Osteoblast (primary cell): ENCODE measurements around the gene STUB1. TPM values are rescaled to one million over a fixed set of nuclear protein-coding genes. Genes with fewer than 3 reads are reported as not detected.

ENCODE experiments used
- DNase-seq: peaks from one replicate; pipeline ENCODE4 v3.0.0; 2011; ENCODE audit warnings: low spot score, mixed read lengths; ENCODE audit not compliant: insufficient read length; ENCODE audit errors: missing footprints
- H2AFZ ChIP-seq: 2 replicates; pipeline ENCODE4 v1.6.0; 2011; ENCODE audit warnings: mild to moderate bottlenecking, low read length
- H3K27ac ChIP-seq: 2 replicates; pipeline ENCODE4 v1.5.1; 2011; ENCODE audit warnings: mild to moderate bottlenecking, low read depth, low read length, moderate library complexity
- H3K27me3 ChIP-seq: 2 replicates; pipeline ENCODE4 v1.6.0; 2012; ENCODE audit warnings: mild to moderate bottlenecking, control low read depth, inconsistent platforms, low read length, moderate library complexity; ENCODE audit not compliant: insufficient read depth
- H3K36me3 ChIP-seq: 2 replicates; pipeline ENCODE4 v1.5.1; 2011; ENCODE audit warnings: mild to moderate bottlenecking, low read length, control low read depth, moderate library complexity; ENCODE audit not compliant: insufficient read depth
- H3K4me1 ChIP-seq: 2 replicates; pipeline ENCODE4 v1.5.1; 2011; ENCODE audit warnings: mild to moderate bottlenecking, low read length, control low read depth, moderate library complexity; ENCODE audit not compliant: insufficient read depth
- H3K4me2 ChIP-seq: 2 replicates; pipeline ENCODE4 v1.6.0; 2011; ENCODE audit warnings: mild to moderate bottlenecking, low read length; ENCODE audit not compliant: insufficient read depth
- H3K4me3 ChIP-seq: fragments of 200-600 bp; sonication (generic); 3 replicates; pipeline ENCODE4 v1.5.1; 2012; ENCODE audit warnings: mild to moderate bottlenecking, low read length, inconsistent platforms; ENCODE audit not compliant: insufficient read depth
- H3K79me2 ChIP-seq: 2 replicates; pipeline ENCODE4 v1.6.0; 2012; ENCODE audit warnings: mild to moderate bottlenecking, low read length, control low read depth, inconsistent platforms; ENCODE audit not compliant: insufficient read depth
- H3K9me3 ChIP-seq: 2 replicates; pipeline ENCODE4 v1.5.1; 2011; ENCODE audit warnings: low read depth, low read length, control low read depth
- H4K20me1 ChIP-seq: 2 replicates; pipeline ENCODE4 v1.6.0; 2012; ENCODE audit warnings: mild to moderate bottlenecking, low read length, control low read depth; ENCODE audit not compliant: insufficient read depth
- total RNA-seq: library from RNA; depleted of rRNA; stranded (reverse); fragments of >200 nt; gene quantifications from 2 replicates; pipeline ENCODE4 v1.2.3, GENCODE V29; 2012
- TF ChIP-seq, protein P1 (sequence below): IDR thresholded peaks from 2 replicates; pipeline ENCODE4 v1.5.1; 2011; ENCODE audit warnings: mild to moderate bottlenecking, low read depth, low read length, moderate library complexity; ENCODE audit errors: extremely low read depth

STUB1 gene
- total RNA-seq, 1 donor: 102 TPM

DNA sequence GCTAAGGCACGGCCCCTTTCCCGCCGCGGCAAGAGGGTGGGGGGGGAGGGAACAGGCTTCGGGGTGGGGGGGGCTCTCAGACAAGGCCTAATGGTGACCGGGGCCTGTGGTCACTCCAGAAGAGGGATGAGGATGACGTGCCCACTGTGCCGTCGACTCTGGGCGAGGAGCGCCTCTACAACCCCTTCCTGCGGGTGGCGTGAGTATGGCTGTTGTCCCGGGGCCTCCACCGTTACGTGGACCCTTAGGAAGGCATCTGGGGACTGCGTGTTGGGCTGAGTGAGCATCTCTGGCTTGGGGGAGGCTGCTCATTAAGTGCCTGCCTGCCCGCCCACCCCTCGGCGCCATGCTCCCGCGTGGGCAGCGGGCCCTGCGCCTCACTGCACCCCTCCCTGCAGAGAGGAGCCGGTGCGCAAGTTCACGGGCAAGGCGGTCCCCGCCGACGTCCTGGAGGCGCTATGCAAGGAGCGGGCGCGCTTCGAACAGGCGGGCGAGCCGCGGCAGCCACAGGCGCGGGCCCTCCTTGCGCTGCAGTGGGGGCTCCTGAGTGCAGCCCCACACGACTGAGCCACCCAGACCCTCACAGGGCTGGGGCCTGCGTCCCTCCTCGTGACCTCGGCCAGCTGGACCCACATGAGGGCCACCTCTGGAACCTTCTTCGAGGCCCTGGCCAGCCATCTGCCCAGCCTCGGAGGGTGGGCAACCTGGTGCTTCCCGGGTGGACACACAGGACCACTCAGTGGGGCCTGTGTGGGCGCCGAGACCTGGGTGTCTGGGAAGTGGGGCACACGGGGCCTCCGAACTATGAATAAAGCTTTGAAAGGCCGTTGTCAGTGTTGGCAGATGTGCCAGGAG, 48.9 kb downstream of the STUB1 start:
- H3K79me2 ChIP-seq: no peaks in the 10 kb centered on the region
- H3K4me1 ChIP-seq: peaks cover 5% of the 10 kb centered on the region
- no peak overlapping the region for H3K4me2 ChIP-seq
- DNase-seq: peak; percentile 83
- H3K4me3 ChIP-seq: no peak overlapping the region
- no peak overlapping the region for H3K27ac ChIP-seq
- H2AFZ ChIP-seq: no peak overlapping the region
- H4K20me1 ChIP-seq: peaks cover 4% of the 10 kb centered on the region
- H3K27me3 ChIP-seq: no peaks in the 10 kb centered on the region
- H3K9me3 ChIP-seq: no peaks in the 10 kb centered on the region
- peaks cover 2% of the 10 kb centered on the region for H3K36me3 ChIP-seq
- TF ChIP-seq, protein P1, sequence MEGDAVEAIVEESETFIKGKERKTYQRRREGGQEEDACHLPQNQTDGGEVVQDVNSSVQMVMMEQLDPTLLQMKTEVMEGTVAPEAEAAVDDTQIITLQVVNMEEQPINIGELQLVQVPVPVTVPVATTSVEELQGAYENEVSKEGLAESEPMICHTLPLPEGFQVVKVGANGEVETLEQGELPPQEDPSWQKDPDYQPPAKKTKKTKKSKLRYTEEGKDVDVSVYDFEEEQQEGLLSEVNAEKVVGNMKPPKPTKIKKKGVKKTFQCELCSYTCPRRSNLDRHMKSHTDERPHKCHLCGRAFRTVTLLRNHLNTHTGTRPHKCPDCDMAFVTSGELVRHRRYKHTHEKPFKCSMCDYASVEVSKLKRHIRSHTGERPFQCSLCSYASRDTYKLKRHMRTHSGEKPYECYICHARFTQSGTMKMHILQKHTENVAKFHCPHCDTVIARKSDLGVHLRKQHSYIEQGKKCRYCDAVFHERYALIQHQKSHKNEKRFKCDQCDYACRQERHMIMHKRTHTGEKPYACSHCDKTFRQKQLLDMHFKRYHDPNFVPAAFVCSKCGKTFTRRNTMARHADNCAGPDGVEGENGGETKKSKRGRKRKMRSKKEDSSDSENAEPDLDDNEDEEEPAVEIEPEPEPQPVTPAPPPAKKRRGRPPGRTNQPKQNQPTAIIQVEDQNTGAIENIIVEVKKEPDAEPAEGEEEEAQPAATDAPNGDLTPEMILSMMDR: no peak

DNA sequence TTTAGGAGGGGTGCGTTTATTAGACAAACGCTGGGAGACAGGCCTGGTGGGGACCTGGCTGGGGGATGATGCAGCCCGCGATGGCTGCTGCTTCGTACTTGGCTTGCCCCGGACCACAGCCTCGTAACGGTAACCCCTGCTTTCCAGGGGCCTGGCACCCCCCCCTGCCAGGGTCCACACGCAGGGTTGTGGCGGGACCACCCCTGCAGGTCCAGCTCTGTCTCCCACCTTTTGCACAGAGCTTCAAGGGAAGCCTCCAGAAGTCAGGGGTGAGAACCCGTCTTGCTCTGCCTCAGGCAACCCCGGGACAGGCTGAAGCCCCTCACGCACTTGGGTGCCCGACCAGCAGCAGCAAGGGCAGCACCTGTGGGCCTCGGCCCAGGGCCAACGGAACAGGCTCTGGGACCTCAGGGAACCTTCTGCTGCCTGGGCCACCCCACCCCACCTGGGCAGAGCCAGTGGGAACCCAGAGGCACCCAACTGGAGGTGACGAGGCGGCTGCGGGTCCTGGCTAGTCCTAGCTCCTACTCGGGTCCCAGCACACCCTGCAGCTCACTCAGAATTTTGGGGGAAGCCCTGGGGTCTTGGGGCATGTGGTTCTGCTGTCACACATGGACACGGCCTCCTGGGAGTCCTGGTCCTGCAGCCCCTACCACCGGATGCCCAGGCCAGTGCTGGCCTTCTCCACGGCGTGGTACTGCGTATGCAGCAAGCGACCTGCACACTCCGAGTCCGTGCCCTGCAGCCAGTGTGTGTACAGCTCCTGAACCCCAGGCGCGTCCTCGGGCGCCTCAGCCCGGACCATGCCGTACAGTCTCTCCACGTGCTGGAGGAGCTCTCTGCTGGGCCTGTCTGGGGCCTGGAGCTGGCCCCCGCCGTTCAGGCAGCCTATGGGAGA, 49.8 kb downstream of the STUB1 start:
- peak; percentile 87 for DNase-seq
- Histone ChIP-seq H3K4me1 (peaks cover 5% of the 10 kb centered on the region), H3K9me3 (no peaks in the 10 kb centered on the region), H3K27ac (no peak overlapping the region), H2AFZ (no peak overlapping the region), H3K27me3 (no peaks in the 10 kb centered on the region), H3K4me2 (no peak overlapping the region), H3K79me2 (no peaks in the 10 kb centered on the region), H3K4me3 (no peak overlapping the region), H4K20me1 (peaks cover 4% of the 10 kb centered on the region), H3K36me3 (peaks cover 6% of the 10 kb centered on the region)
- TF ChIP-seq, protein P1: no peak

DNA sequence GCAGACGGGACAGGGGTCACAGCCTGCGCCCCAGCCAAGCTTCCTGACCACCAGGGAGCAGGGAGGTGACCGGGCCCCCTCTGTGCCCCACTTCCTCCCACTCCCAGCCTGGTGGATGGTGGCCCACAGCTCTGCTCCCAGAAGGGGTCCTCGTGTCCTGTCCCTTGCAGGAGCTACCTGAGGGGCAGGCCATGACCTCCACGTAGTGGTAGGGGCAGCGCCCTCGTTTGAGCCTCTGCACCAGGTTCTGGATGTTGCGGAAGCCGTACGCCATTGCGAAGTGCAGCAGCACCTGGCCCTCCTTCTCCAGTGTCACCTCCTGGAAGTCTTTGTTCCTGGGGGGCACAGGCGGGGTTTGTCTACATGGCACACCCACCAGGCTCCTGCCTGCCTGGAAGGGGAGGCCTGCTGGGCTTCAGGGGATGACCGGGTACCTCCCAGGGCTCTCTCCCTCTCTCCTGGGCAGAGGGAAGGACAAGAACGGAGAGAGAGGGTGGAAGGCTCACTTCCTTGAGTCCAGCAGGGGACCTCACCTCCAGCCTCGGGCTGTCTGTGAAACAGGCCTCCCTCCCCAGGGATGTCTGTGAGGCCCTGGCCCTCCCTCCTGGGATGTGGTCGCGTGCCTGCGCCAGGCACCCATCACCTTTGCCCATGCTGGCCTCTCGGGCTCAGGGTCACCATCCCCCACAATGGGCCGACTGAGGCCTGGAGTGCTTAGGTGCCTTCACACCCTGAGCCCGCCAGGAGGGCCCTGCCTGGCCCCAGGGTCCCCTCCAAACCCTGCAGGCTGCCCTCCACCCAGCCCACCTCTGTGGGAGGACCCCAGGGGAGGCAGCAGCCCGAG, 50.7 kb downstream of the STUB1 start:
- no peaks in the 10 kb centered on the region for H3K79me2 ChIP-seq
- peaks cover 4% of the 10 kb centered on the region for H4K20me1 ChIP-seq
- H3K27ac ChIP-seq: no peak overlapping the region
- DNase-seq: no peak
- no peak overlapping the region for H2AFZ ChIP-seq
- no peaks in the 10 kb centered on the region for H3K27me3 ChIP-seq
- peaks cover 11% of the 10 kb centered on the region for H3K36me3 ChIP-seq
- no peak overlapping the region for H3K4me2 ChIP-seq
- TF ChIP-seq, protein P1: no peak
- no peaks in the 10 kb centered on the region for H3K9me3 ChIP-seq
- peaks cover 5% of the 10 kb centered on the region for H3K4me1 ChIP-seq
- no peak overlapping the region for H3K4me3 ChIP-seq
